Osteoblast (primary cell): Measurements from ENCODE around the gene SLC43A3. TPM values are rescaled to one million over a fixed set of nuclear protein-coding genes. Genes with fewer than 3 reads are reported as not detected.

Experiments
- DNase-seq: peaks from one replicate; pipeline ENCODE4 v3.0.0; 2011; ENCODE audit warnings: low spot score, mixed read lengths; ENCODE audit not compliant: insufficient read length; ENCODE audit errors: missing footprints
- H2AFZ ChIP-seq: 2 replicates; pipeline ENCODE4 v1.6.0; 2011; ENCODE audit warnings: mild to moderate bottlenecking, low read length
- H3K27ac ChIP-seq: 2 replicates; pipeline ENCODE4 v1.5.1; 2011; ENCODE audit warnings: mild to moderate bottlenecking, low read depth, low read length, moderate library complexity
- H3K27me3 ChIP-seq: 2 replicates; pipeline ENCODE4 v1.6.0; 2012; ENCODE audit warnings: mild to moderate bottlenecking, control low read depth, inconsistent platforms, low read length, moderate library complexity; ENCODE audit not compliant: insufficient read depth
- H3K36me3 ChIP-seq: 2 replicates; pipeline ENCODE4 v1.5.1; 2011; ENCODE audit warnings: mild to moderate bottlenecking, low read length, control low read depth, moderate library complexity; ENCODE audit not compliant: insufficient read depth
- H3K4me1 ChIP-seq: 2 replicates; pipeline ENCODE4 v1.5.1; 2011; ENCODE audit warnings: mild to moderate bottlenecking, low read length, control low read depth, moderate library complexity; ENCODE audit not compliant: insufficient read depth
- H3K4me2 ChIP-seq: 2 replicates; pipeline ENCODE4 v1.6.0; 2011; ENCODE audit warnings: mild to moderate bottlenecking, low read length; ENCODE audit not compliant: insufficient read depth
- H3K4me3 ChIP-seq: fragments of 200-600 bp; sonication (generic); 3 replicates; pipeline ENCODE4 v1.5.1; 2012; ENCODE audit warnings: mild to moderate bottlenecking, low read length, inconsistent platforms; ENCODE audit not compliant: insufficient read depth
- H3K79me2 ChIP-seq: 2 replicates; pipeline ENCODE4 v1.6.0; 2012; ENCODE audit warnings: mild to moderate bottlenecking, low read length, control low read depth, inconsistent platforms; ENCODE audit not compliant: insufficient read depth
- H3K9me3 ChIP-seq: 2 replicates; pipeline ENCODE4 v1.5.1; 2011; ENCODE audit warnings: low read depth, low read length, control low read depth
- H4K20me1 ChIP-seq: 2 replicates; pipeline ENCODE4 v1.6.0; 2012; ENCODE audit warnings: mild to moderate bottlenecking, low read length, control low read depth; ENCODE audit not compliant: insufficient read depth
- CTCF ChIP-seq: IDR thresholded peaks from 2 replicates; pipeline ENCODE4 v1.5.1; 2011; ENCODE audit warnings: mild to moderate bottlenecking, low read depth, low read length, moderate library complexity; ENCODE audit errors: extremely low read depth
- total RNA-seq: library from RNA; depleted of rRNA; stranded (reverse); fragments of >200 nt; gene quantifications from 2 replicates; pipeline ENCODE4 v1.2.3, GENCODE V29; 2012

SLC43A3 gene
- total RNA-seq, 1 donor: 51.4 TPM

- H3K4me2 ChIP-seq: peak overlapping the region; percentile 5
- no peaks in the 10 kb centered on the region for H3K36me3 ChIP-seq
- H3K4me3 ChIP-seq: no peak overlapping the region
- H3K79me2 ChIP-seq: no peaks in the 10 kb centered on the region
- H3K27ac ChIP-seq: peak overlapping the region; percentile 19
- peaks cover 42% of the 10 kb centered on the region for H3K4me1 ChIP-seq
- H3K9me3 ChIP-seq: no peaks in the 10 kb centered on the region
- H4K20me1 ChIP-seq: no peaks in the 10 kb centered on the region
- no peak for TF ChIP-seq CTCF
- peak overlapping the region; percentile 14 for H2AFZ ChIP-seq
- no peaks in the 10 kb centered on the region for H3K27me3 ChIP-seq
- no peak for DNase-seq
Observed at GRCh38 chr11:57432714-57433163, 5.8 kb upstream of the SLC43A3 start.

- peak overlapping the region; percentile 34 for H2AFZ ChIP-seq
- H3K4me3 ChIP-seq: no peak overlapping the region
- DNase-seq: no peak
- no peak for TF ChIP-seq CTCF
- no peaks in the 10 kb centered on the region for H3K9me3 ChIP-seq
- H3K4me1 ChIP-seq: peaks cover 47% of the 10 kb centered on the region
- H3K36me3 ChIP-seq: no peaks in the 10 kb centered on the region
- H3K27me3 ChIP-seq: no peaks in the 10 kb centered on the region
- H4K20me1 ChIP-seq: no peaks in the 10 kb centered on the region
- H3K27ac ChIP-seq: peak overlapping the region; percentile 19
- H3K79me2 ChIP-seq: no peaks in the 10 kb centered on the region
- peak overlapping the region; percentile 5 for H3K4me2 ChIP-seq
Observed at GRCh38 chr11:57432149-57432561, 5.2 kb upstream of the SLC43A3 start.

GRCh38 chr11:57430952-57431351 is 4.0 kb upstream of the SLC43A3 start:
- no peaks in the 10 kb centered on the region for H3K79me2 ChIP-seq
- H3K27me3 ChIP-seq: no peaks in the 10 kb centered on the region
- H2AFZ ChIP-seq: peak overlapping the region; percentile 17
- DNase-seq: no peak
- no peaks in the 10 kb centered on the region for H3K36me3 ChIP-seq
- H3K4me3 ChIP-seq: no peak overlapping the region
- peak; percentile 6 for TF ChIP-seq CTCF
- no peaks in the 10 kb centered on the region for H4K20me1 ChIP-seq
- H3K4me2 ChIP-seq: no peak overlapping the region
- H3K9me3 ChIP-seq: no peaks in the 10 kb centered on the region
- H3K4me1 ChIP-seq: peaks cover 59% of the 10 kb centered on the region
- H3K27ac ChIP-seq: no peak overlapping the region

DNA sequence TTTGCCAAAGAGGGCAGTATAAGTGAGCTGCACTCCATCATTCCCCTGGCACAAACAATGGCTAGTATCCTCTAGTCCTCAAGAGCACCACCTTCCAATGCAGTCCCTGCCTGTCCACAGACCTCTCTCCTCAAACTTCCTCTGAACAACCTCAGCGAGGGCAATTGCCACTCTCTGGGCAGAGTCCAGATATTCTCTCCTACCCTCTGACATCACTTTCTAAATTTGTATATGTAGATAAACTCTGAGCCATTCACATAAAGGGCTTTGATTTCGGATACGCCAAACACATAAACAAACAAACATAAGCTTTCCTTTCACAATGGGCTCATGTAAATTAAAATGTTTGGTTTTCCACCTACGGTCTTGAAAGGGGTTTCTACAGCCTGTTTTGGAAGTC is 3.0 kb upstream of the SLC43A3 start:
- H2AFZ ChIP-seq: no peak overlapping the region
- no peaks in the 10 kb centered on the region for H3K27me3 ChIP-seq
- no peaks in the 10 kb centered on the region for H3K36me3 ChIP-seq
- H4K20me1 ChIP-seq: no peaks in the 10 kb centered on the region
- H3K4me3 ChIP-seq: no peak overlapping the region
- H3K27ac ChIP-seq: no peak overlapping the region
- DNase-seq: no peak
- peaks cover 66% of the 10 kb centered on the region for H3K4me1 ChIP-seq
- no peak for TF ChIP-seq CTCF
- H3K9me3 ChIP-seq: no peaks in the 10 kb centered on the region
- H3K4me2 ChIP-seq: no peak overlapping the region
- H3K79me2 ChIP-seq: peaks cover 8% of the 10 kb centered on the region
